Measurements from ENCODE around the gene FUT1.
"Not testable (repeated sequence)": the region's sequence is repeated elsewhere in the genome, so short reads cannot be mapped to it uniquely, and the experiment has no call there.

FUT1 gene

DNA sequence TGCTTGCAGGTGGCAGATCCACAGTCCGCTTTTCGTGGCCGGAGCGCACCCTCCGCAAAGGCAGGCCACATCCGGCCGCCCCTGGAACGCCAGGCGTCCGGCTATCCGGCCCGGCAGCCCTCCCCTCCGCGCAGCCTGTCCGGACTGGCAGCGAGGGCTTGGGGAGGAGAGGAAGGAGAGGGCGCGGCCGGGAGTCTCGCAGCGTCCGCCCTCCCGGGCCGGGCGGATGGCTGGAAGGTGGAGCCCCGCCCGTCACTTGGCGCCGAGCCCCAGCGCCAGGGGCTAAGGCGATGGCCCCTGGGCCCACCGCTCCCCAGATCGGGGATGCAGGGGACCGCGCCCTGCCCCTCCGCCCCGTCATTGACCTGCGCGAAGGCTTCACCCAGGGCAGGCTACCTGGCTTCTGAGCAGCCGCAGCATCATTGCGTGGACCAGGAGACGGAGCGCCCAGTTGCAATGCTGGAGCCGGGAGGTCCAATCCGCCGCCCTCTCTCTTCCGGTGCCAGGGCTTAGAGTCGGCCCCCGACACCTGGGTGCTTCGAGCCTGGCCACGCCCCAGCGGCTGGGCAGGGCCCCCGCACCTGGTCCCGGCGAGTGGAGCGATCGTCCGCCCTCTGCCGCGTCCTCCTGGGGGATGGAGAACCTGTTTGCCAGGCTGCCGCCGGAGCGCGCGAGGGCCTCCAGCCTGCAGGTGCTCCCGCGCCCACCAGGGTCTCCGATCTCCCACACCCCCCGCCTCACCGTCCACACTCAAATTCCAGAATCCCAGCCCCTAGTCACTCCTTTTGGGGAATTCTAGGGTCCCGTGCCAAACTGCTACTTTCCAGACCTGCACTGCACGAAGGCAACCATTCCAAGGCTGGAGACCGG is at the start of gene FUT1:
FUT1 (minus strand) TSS at position 146 of the 870 bp plus-strand sequence. CDS start 1,360 bp downstream, outside the sequence.
- FAIRE-seq: no peak

DNA sequence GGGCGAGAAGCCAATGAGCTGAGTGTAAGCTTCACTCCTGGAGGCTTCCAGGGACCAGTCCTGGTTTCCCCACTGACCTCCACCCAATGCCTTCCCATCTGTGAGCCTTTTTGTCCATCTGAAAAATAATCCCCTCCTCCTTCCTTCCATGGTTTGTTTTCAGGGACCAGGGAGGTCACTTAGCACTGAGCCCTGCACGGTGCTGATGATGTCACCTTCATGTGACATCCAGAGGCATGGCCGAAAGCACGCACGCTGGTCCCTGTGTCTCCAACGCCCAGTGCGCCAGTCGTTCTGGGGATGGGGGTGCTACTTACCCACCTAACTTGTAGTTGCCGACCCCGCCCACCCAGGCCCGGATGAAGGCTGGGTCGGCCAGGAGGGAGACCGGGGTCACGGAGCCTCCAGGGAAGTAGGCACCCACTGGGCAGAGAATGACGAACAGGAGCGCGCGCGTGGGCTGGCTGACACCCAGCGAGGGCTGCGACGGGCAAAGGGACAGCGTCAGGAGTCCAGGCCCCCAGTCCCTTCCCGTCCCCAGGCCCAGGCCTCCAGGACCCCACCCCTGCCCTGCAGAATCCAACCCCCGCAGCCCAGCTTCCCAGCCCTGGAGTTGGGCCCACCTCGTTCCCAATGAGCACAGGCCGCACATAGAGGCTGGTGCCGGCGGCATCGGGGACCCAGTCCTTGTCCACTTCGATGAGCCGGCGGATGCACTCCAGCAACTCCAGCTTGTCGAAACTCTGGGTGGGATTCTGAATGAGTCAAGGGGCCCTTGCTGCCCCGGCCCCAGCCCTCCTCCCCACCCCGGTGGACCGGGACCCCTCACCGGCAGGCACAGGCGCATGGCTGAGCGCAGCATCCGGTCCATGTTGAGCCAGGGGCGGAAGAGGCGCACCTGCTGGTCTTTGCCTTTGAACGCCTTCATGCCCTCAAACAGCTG is 47.2 kb upstream of the FUT1 start:
- no peak for FAIRE-seq

DNA sequence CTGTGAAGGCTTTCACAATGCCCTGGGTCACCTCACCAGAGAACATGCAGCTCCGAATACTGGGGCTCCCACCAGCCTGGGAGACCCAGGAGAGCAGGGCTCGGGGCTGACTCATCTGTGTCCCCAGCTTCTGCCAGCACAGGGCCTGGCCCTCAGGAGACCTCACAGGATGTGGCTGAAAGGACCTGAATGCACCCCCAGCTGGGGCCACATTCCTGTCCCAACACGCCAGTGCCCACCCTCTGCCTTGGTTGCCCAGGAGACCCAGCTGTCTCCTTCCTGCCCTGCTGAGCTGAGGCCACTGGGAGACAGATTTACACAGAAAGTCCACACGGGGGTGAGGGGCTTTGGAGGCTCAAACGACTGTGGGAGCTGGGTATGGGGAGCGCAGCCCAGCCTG is 46.5 kb upstream of the FUT1 start:
- no peak for FAIRE-seq

DNA sequence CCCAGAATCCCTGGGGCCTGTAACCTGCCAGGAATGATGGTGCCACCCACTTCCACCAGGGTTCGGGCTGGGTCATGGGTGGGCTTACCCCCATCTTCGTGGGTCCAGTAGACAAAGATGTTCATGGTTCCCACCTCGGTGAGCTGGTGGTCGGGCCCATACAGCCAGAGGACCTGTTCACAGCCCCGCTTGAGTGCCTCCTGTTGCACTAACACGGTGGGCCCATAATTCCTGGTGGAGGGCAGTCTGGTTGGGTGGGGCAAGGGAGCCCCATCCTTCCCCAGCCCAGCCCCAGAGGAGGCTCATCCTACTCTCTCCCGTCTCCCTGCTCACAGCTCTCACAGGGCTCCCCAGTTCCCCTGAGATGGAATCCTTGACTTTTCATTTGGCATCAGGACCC is 44.7 kb upstream of the FUT1 start:
- no peak for FAIRE-seq

DNA sequence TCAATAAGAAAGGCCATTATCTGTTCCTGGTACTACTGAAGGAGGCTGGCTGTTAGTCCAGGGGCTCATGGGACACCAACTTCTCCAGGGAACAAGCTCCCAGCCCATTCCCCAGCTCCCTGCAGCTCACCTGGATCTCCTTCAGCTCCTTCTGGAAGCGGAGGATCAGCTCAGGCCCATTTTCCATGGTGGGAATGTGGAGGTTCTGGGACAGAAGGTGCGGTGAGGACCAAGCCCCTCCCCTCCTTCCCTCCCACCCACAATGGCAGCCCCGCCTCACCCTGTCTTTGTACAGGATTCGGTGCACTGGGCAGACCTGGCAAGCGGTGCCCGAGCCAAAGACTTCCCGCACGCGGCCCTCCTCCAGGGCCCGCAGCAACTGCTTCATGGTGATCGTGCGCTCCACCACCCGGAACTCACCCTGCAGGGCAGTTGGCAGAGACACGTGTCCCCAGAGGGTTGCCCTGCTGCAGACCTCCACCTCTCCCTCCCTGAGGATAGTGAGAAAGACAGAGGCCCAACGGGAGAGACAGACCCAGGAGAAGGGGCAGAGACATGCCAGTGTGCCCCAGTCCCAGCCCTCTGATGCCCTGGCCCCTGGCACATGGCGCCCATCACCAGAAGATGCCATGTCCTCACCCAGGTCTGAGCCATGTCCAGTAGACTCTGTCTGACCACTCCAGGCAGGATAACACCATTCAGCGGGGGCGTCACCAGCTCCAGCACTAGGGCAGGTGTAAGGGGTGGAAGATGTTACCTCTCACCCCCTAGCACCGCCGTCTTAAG is 44.0 kb upstream of the FUT1 start:
- FAIRE-seq: no peak

DNA sequence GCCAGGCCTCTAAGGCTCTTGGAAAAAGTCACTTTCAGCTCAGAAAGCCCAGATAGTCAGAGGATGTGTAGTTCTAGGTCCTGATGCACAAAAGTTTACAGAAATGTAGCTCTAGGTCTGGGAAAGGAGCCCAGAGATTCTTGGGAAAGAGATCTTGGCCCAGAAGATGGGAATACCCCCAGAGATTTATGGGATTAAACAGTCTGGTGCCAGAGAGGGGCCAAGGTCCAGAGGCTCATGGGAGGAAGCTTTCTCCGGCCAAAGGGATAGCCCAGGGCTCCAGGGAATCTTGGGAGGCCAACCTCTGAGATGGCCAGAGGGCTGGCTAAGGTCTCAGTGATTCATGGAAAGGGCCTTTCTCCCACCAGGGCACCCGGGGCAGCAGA is 43.2 kb upstream of the FUT1 start:
- FAIRE-seq: no peak

DNA sequence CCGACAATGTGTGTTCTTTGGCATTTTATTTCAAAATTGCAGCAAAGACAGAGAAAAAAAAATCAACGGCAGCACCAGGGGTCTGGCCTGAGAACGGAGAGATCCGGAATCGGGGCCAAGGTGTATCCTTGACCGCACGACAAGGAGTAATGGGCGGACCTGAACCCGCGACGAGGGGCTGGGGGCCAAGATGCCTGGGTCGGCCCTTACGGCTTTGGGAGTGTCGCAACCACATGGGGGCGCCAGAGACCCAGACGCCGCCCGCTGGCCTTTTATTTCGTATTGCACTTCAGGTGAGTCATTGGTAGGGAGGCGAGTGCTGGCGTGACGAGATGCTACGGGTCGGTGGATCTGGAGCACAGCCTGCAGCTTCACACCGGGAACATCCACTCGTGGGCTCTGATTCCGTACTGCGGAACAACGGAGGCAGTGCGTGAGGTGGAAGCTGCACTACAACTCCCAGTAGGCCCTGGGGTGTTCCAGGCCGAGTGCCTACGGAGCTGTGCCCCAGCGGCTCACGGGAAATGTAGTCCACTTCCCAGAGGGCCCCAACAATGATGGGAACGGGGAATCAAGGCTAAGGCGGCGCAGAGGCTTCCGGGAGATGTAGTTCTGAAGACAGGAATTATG is 42.7 kb upstream of the FUT1 start:
- peak; percentile 94 for FAIRE-seq

DNA sequence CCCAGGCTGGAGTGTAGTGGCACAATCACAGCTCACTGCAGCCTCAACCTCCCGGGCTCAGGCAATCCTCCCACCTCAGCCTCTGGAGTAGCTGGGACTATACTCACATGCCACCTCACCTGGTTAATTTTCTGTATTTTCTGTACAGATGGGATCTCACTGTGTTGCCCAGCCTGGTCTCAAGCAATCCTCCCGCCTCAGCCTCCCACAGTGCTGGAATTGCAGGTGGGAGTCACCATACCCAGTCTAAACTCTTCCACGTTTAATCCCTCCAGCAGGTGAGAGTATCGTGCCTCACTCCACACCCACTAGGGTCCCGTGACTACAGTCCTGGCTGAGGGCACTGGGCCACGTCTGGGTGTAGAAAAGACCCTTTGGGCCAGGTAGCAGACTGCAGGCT is 41.9 kb upstream of the FUT1 start:
- no peak for FAIRE-seq

DNA sequence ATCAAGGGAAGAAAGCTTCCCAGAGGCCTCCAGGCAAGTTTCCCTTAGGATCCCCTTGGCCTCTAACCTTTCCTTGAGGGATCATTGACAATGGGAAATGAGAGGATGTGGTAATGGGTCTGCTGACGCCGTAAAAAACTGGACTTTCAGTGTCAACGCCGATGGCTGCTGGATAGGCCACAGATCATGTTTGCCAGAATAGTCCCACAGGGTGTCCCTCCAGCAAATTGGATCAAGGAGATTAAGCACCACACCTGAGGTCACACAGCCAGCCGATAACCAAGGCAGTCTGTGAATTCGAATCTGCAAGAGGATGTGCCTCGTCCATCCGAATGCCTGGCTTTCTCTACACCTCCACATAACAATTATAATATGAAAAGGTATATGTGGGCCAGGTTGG is 40.8 kb upstream of the FUT1 start:
- FAIRE-seq: no peak

GRCh38 chr19:48787331-48787730 is 34.9 kb upstream of the FUT1 start:
- not testable (repeated sequence) for FAIRE-seq

DNA sequence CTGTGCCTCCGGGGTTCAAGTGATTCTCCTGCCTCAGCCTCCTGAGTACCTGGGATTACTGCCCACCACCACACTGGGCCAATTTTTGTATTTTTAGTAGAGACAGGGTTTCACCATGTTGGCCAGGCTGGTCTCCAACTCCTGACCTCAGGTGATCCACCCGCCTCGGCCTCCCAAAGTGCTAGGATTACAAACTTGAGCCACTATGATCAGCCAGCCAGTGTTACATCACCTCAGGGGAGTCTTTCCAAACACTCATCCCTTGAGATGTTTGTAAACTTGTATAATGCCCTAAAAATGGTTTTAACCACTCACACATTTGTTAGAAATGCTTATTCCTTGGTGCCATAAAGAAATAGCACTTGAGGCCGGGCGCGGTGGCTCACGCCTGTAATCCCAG is 34.0 kb upstream of the FUT1 start:
- FAIRE-seq: not testable (repeated sequence)

DNA sequence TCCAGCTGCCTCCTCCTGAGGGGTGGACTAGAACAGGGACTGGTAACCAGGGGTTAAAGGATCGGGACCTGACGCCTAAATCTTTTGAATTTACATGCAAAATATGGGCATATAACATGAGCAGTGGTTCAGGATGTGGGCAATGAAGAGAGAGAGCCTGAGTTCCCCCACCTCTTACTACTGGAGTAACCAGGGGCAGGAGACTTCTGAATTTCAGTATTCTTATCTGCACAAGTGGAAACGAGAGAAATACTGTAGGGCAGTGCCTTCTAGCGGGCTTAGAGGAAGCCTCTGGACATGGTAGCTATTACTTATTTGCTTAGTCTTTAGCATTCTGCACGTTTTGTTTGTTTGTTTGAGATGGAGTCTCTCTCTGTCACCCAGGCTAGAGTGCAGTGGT is 32.1 kb upstream of the FUT1 start:
- no peak for FAIRE-seq

- FAIRE-seq: no peak
Measured at GRCh38 chr19:48780631-48781391, 28.4 kb upstream of the FUT1 start.

DNA sequence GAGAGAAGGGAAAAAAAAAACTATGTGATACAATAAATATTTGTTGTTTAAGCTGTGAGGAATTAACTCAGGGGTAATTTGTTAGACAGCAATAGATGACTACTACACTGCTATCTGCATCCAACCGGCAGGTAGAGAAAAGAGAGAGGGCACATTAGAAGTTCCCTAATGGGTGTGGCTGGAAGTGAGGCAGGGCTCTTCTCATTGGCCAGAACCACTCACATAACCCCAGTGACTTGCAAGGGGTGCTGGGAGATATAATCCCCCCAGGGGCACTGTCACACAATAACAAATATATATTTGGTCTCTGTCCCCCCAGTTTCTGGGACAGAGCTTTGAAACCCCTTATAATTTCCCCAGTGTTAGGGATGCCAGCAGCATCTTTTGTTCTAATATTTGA is 27.2 kb upstream of the FUT1 start:
- no peak for FAIRE-seq

DNA sequence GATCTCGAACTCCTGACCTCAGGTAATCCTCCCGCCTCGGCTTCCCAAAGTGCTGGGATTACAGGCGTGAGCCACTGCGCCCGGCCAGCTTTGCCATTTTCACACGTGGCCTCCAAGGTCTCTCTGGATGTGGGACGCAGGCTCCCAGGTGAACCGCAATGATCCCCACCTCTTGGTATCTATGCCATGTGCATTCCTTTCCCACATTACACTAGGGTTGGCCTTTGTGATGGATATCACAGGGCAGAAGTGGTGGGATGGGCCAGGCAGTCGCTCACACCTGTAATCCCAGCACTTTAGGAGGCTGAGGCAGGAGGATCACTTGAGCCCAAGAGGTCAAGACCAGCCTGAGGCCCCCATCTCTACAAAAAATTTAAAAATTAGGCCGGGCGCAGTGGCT is 25.3 kb upstream of the FUT1 start:
- FAIRE-seq: no peak

- FAIRE-seq: no peak
Measured at GRCh38 chr19:48777139-48777538, 24.7 kb upstream of the FUT1 start.

- FAIRE-seq: no peak
Measured at GRCh38 chr19:48772503-48772953, 20.1 kb upstream of the FUT1 start.

DNA sequence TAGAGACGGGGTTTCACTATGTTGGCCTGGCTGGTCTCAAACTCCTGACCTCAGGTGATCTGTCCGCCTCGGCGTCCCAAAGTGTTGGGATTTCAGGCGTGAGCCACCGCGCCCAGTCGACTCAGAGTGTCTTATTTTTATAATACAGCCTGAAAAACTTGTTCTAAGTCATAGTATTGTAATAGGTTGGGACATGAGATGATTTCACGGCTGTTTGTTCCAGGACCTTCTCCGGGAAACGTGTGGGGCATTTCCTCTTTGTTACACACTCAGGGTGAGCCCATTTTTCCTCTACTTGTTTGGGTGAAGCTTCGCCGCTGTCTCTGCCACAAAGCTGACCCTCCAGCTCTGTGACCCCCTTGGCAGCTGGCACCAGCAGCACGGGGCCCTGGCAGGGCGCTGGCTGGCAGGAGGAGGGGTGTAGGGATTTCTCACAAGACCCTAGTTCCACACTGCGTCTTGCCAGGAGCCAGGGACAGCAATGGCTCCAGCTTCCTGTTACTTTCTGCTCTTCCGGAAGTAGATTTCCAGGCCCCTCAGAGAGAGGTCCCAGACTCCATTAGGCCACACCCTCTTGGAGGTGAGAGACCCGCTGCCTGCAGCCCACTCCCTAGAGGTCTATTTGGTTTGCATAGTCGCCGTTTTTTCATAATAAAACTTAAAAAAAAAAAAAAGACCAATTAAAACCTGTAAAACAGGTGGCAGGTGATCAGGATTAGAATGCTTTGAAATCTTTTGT is 18.5 kb upstream of the FUT1 start:
- no peak for FAIRE-seq

GRCh38 chr19:48770266-48770665 is 17.8 kb upstream of the FUT1 start:
- FAIRE-seq: no peak

- FAIRE-seq: no peak
Measured at GRCh38 chr19:48768994-48769713, 16.7 kb upstream of the FUT1 start.
